ENCODE measurements around the gene DNAH10.
A peak's percentile ranks its signal among the peaks of the same experiment; 100 is the strongest.

Gene DNAH10

GRCh38 chr12:123972457-123973401 lies 210.6 kb downstream of the DNAH10 start, which contains the start of the genes CCDC92 and ZNF664:
Gene CCDC92, minus strand, starts transcription at chr12:123972831. Its CDS starts 28,526 bp downstream, at chr12:123944305.
Gene ZNF664, plus strand, starts transcription at chr12:123973215. Its CDS starts 38,930 bp downstream, at chr12:124012145.
- peak; percentile 98 for DNase-seq (ENCODE audit: low spot score)

- no peak for DNase-seq (ENCODE audit: low spot score)
Measured at GRCh38 chr12:123973552-123974341, 211.6 kb downstream of the DNAH10 start.

- DNase-seq (ENCODE audit: low spot score), result no peak
Measured at GRCh38 chr12:123976227-123976826, 214.2 kb downstream of the DNAH10 start.

- DNase-seq (ENCODE audit: low spot score), result no peak
Measured at GRCh38 chr12:123979566-123979965, 217.5 kb downstream of the DNAH10 start.

GRCh38 chr12:123982269-123982668 lies 220.2 kb downstream of the DNAH10 start:
- DNase-seq (ENCODE audit: low spot score), result no peak

- DNase-seq (ENCODE audit: low spot score), result peak; percentile 27
Measured at GRCh38 chr12:123983822-123984485, 221.9 kb downstream of the DNAH10 start.

- no peak for DNase-seq (ENCODE audit: low spot score)
Measured at GRCh38 chr12:123984903-123985302, 222.8 kb downstream of the DNAH10 start.

All from hepatic stellate cell (primary cell).